Stimulated activated CD4-positive, alpha-beta T cell treated with anti-CD3 and anti-CD28 coated beads, Interleukin-4, amount 100 ng/mL, for 48 hours (primary cell): ENCODE measurements around the gene KLRC2.
"Not testable (repeated sequence)": the region's sequence is repeated elsewhere in the genome, so short reads cannot be mapped to it uniquely, and the experiment has no call there.

Experiments
- DNase-seq, 2 donors: peaks; one replicate each; pipeline ENCODE4 v3.0.0-alpha.2; 2020; ENCODE audit warnings: low read depth in 2 of 2

KLRC2 gene

GRCh38 chr12:10405294-10405693 lies 30.5 kb downstream of the KLRC2 start:
- no peak for DNase-seq

GRCh38 chr12:10404798-10405197 lies 31.0 kb downstream of the KLRC2 start:
- DNase-seq = no peak

- DNase-seq = no peak
Observed at GRCh38 chr12:10400829-10401228, 35.0 kb downstream of the KLRC2 start.

GRCh38 chr12:10398168-10398567 lies 37.6 kb downstream of the KLRC2 start:
- DNase-seq = no peak

GRCh38 chr12:10397296-10397695 lies 38.5 kb downstream of the KLRC2 start:
- no peak for DNase-seq

GRCh38 chr12:10396176-10396575 lies 39.6 kb downstream of the KLRC2 start:
- not testable (repeated sequence) for DNase-seq

GRCh38 chr12:10395390-10395998 lies 40.3 kb downstream of the KLRC2 start:
- DNase-seq = no peak

GRCh38 chr12:10394531-10395152 lies 41.2 kb downstream of the KLRC2 start:
- not testable (repeated sequence) for DNase-seq

GRCh38 chr12:10393291-10393690 lies 42.5 kb downstream of the KLRC2 start:
- no peak for DNase-seq

GRCh38 chr12:10392394-10392930 lies 43.3 kb downstream of the KLRC2 start:
- no peak for DNase-seq

- not testable (repeated sequence) for DNase-seq
Observed at GRCh38 chr12:10390991-10391390, 44.8 kb downstream of the KLRC2 start.

- no peak for DNase-seq
Observed at GRCh38 chr12:10389904-10390303, 45.9 kb downstream of the KLRC2 start, which contains the start of gene KLRK1. TSS of gene KLRK1 (minus strand) at chr12:10390041. CDS start at chr12:10388810, 1,231 bp downstream.

- DNase-seq = no peak
Observed at GRCh38 chr12:10388624-10389413, 47.0 kb downstream of the KLRC2 start.

- DNase-seq = not testable (repeated sequence)
Observed at GRCh38 chr12:10387498-10387897, 48.3 kb downstream of the KLRC2 start.

- no peak for DNase-seq
Observed at GRCh38 chr12:10386857-10387256, 49.0 kb downstream of the KLRC2 start.

GRCh38 chr12:10385166-10385613 lies 50.6 kb downstream of the KLRC2 start:
- DNase-seq = no peak

GRCh38 chr12:10384191-10384590 lies 51.6 kb downstream of the KLRC2 start:
- DNase-seq = no peak

GRCh38 chr12:10381928-10382628 lies 53.7 kb downstream of the KLRC2 start:
- no peak for DNase-seq
